SH-SY5Y (cell line): Measurements from ENCODE around the gene RPL11.

Source experiments
- GATA2 ChIP-seq: IDR thresholded peaks from 2 replicates; pipeline ENCODE4 v1.6.1; 2011; ENCODE audit warnings: mild to moderate bottlenecking, low read depth, low read length
- GATA3 ChIP-seq: IDR thresholded peaks from 2 replicates; pipeline ENCODE4 v1.6.1; 2011; ENCODE audit warnings: low read depth, mild to moderate bottlenecking, low read length, moderate library complexity

GRCh38 chr1:23701996-23702395 is 10.4 kb downstream of the RPL11 start:
- no peak for TF ChIP-seq GATA2
- TF ChIP-seq GATA3: no peak
